WTC11 (cell line): ENCODE results near the gene RARA.

Source experiments
- ESRRA ChIP-seq: sonication (generic); formaldehyde crosslinking; IDR thresholded peaks from 2 replicates; pipeline ENCODE4 v1.8.1; 2022; ENCODE audit warnings: mild to moderate bottlenecking, missing genetic modification reagents, borderline replicate concordance
- FOXJ3 ChIP-seq: sonication (generic); formaldehyde crosslinking; IDR thresholded peaks from 2 replicates; pipeline ENCODE4 v1.9.0; 2021; ENCODE audit warnings: missing genetic modification reagents, mild to moderate bottlenecking, borderline replicate concordance
- NFE2L1 ChIP-seq: sonication (generic); formaldehyde crosslinking; IDR thresholded peaks from 2 replicates; pipeline ENCODE4 v1.8.1; 2023; ENCODE audit warnings: missing genetic modification reagents
- NFYB ChIP-seq: sonication (generic); formaldehyde crosslinking; conservative IDR thresholded peaks from 2 replicates; pipeline ENCODE4 v1.8.0; 2022; ENCODE audit warnings: low read depth, missing genetic modification reagents
- SP1 ChIP-seq: sonication (generic); formaldehyde crosslinking; conservative IDR thresholded peaks from 2 replicates; pipeline ENCODE4 v1.8.1; 2022; ENCODE audit warnings: missing genetic modification reagents
- TF ChIP-seq, protein P1 (sequence below): sonication (generic); formaldehyde crosslinking; IDR thresholded peaks from 2 replicates; pipeline ENCODE4 v1.8.0; 2023; ENCODE audit warnings: mild to moderate bottlenecking, missing genetic modification reagents
- TF ChIP-seq, protein P2 (sequence below): fragments of 200-600 bp; IDR thresholded peaks from 2 replicates; pipeline ENCODE4 v1.8.0; 2022; ENCODE audit warnings: antibody characterized with exemption
- TF ChIP-seq, protein P3 (sequence below): sonication (generic); formaldehyde crosslinking; IDR thresholded peaks from 2 replicates; pipeline ENCODE4 v1.8.1; 2023; ENCODE audit warnings: mild to moderate bottlenecking, missing genetic modification reagents
- TF ChIP-seq, protein P4 (sequence below): sonication (generic); formaldehyde crosslinking; conservative IDR thresholded peaks from 2 replicates; pipeline ENCODE4 v1.8.1; 2022; ENCODE audit warnings: mild to moderate bottlenecking, missing genetic modification reagents
- TF ChIP-seq, protein P5 (sequence below): sonication (generic); formaldehyde crosslinking; IDR thresholded peaks from 2 replicates; pipeline ENCODE4 v1.8.1; 2022; ENCODE audit warnings: mild to moderate bottlenecking, moderate library complexity, missing genetic modification reagents

DNA sequence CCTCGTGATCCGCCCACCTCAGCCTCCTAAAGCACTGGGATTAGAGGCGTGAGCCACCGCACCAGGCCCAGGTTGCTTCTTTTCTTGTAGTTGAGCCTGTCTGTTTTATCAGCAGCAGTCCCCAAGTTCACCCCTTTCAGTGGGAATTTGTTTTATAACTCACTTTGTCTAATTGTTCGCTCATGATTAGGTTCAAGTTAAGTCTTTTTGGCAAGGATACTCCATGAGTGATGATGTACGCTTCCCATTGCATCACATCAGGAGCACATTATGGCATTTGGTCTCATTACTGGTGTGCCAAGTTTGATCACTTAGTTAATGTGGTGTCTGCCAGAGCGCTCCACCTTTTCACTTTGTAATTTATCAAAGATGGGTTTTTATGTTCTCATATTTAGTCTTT lies 70.0 kb downstream of the RARA start:
- TF ChIP-seq ESRRA (no peak), NFE2L1 (CRISPR knock-in tag) (no peak), NFYB (no peak), SP1 (CRISPR knock-in tag) (no peak), FOXJ3 (CRISPR knock-in tag) (no peak)
- TF ChIP-seq, protein P1, sequence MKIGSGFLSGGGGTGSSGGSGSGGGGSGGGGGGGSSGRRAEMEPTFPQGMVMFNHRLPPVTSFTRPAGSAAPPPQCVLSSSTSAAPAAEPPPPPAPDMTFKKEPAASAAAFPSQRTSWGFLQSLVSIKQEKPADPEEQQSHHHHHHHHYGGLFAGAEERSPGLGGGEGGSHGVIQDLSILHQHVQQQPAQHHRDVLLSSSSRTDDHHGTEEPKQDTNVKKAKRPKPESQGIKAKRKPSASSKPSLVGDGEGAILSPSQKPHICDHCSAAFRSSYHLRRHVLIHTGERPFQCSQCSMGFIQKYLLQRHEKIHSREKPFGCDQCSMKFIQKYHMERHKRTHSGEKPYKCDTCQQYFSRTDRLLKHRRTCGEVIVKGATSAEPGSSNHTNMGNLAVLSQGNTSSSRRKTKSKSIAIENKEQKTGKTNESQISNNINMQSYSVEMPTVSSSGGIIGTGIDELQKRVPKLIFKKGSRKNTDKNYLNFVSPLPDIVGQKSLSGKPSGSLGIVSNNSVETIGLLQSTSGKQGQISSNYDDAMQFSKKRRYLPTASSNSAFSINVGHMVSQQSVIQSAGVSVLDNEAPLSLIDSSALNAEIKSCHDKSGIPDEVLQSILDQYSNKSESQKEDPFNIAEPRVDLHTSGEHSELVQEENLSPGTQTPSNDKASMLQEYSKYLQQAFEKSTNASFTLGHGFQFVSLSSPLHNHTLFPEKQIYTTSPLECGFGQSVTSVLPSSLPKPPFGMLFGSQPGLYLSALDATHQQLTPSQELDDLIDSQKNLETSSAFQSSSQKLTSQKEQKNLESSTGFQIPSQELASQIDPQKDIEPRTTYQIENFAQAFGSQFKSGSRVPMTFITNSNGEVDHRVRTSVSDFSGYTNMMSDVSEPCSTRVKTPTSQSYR (CRISPR knock-in tag): no peak
- TF ChIP-seq, protein P2, sequence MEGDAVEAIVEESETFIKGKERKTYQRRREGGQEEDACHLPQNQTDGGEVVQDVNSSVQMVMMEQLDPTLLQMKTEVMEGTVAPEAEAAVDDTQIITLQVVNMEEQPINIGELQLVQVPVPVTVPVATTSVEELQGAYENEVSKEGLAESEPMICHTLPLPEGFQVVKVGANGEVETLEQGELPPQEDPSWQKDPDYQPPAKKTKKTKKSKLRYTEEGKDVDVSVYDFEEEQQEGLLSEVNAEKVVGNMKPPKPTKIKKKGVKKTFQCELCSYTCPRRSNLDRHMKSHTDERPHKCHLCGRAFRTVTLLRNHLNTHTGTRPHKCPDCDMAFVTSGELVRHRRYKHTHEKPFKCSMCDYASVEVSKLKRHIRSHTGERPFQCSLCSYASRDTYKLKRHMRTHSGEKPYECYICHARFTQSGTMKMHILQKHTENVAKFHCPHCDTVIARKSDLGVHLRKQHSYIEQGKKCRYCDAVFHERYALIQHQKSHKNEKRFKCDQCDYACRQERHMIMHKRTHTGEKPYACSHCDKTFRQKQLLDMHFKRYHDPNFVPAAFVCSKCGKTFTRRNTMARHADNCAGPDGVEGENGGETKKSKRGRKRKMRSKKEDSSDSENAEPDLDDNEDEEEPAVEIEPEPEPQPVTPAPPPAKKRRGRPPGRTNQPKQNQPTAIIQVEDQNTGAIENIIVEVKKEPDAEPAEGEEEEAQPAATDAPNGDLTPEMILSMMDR: no peak
- TF ChIP-seq, protein P3, sequence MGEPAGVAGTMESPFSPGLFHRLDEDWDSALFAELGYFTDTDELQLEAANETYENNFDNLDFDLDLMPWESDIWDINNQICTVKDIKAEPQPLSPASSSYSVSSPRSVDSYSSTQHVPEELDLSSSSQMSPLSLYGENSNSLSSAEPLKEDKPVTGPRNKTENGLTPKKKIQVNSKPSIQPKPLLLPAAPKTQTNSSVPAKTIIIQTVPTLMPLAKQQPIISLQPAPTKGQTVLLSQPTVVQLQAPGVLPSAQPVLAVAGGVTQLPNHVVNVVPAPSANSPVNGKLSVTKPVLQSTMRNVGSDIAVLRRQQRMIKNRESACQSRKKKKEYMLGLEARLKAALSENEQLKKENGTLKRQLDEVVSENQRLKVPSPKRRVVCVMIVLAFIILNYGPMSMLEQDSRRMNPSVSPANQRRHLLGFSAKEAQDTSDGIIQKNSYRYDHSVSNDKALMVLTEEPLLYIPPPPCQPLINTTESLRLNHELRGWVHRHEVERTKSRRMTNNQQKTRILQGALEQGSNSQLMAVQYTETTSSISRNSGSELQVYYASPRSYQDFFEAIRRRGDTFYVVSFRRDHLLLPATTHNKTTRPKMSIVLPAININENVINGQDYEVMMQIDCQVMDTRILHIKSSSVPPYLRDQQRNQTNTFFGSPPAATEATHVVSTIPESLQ: no peak
- TF ChIP-seq, protein P4, sequence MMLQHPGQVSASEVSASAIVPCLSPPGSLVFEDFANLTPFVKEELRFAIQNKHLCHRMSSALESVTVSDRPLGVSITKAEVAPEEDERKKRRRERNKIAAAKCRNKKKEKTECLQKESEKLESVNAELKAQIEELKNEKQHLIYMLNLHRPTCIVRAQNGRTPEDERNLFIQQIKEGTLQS (CRISPR knock-in tag): no peak
- TF ChIP-seq, protein P5, sequence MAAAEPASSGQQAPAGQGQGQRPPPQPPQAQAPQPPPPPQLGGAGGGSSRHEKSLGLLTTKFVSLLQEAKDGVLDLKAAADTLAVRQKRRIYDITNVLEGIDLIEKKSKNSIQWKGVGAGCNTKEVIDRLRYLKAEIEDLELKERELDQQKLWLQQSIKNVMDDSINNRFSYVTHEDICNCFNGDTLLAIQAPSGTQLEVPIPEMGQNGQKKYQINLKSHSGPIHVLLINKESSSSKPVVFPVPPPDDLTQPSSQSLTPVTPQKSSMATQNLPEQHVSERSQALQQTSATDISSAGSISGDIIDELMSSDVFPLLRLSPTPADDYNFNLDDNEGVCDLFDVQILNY: no peak
